COLO668 (cell line): ENCODE measurements around the gene DAAM1.

ENCODE experiments used
- DNase-seq: peaks from one replicate; lab custom pipeline; 2025; ENCODE audit not compliant: unreplicated experiment; lab: John Stamatoyannopoulos, UW

The DAAM1 gene

DNA sequence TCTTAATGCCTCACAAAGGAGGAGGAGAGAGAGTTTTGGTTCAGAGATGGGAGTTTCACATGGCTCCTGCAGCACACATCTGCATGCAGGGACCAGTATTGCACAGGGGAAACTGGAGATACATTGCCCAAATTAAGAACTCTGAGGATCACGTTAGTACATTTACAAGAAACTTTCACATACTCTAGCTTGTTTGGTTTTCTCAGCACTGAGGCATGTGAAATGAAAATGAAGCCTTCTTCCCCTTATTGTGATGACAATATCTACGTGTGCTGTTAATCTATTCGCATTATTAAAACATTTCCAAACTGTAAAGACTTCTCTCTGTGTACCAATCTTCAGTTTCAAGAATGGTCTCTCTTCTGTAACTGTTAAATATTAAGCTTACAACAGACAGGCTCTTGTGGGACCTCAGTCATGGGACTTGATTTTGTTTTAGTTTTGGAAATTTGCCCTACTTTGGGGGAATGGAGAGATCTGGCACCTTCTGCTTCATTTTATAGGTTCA, 124.7 kb downstream of the DAAM1 start:
- DNase-seq, result no peak

DNA sequence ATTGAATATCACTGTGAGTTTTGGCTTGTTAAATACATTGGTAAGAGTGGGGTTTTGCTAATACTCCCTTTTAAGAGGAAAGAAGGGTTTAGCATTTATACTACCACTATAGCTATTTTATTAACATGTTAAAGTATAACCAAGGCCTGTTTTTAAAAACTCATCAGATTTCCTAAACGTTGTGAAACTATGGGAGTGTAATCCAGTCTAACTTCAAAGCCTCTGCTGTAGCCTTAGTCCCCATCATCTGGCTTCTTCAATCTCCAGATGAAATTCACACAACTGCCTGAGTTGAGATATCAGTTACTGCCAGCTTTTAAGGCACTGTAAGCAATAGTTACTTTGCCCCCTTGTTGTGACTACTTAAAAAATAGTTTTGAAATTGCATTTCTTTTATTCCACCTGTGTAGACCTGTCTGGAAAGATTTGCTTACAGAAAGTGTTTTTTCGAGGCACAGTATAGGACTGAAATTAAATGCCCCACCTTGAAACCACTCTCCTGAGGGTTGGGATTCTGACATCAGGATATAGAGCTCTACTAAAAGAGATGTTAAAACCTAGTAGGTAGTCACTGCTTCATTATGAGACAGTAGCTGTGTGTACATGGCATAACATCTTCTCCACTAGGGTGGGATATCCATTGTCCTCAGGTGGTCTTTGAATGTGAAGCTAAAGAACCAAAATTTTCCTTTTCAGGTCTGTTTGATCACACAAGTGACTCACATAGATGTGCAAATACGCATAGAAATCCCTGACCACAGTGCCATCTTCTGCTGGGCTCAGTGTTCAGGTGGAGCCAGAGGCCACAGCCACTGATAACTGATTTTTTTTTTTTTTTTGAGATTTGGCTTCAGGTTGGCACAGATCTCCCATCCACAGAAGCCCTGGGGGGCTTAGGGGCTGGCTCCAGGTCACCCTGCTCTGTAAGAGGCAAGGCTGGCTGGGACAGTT, 125.5 kb downstream of the DAAM1 start:
- DNase-seq, result no peak

DNA sequence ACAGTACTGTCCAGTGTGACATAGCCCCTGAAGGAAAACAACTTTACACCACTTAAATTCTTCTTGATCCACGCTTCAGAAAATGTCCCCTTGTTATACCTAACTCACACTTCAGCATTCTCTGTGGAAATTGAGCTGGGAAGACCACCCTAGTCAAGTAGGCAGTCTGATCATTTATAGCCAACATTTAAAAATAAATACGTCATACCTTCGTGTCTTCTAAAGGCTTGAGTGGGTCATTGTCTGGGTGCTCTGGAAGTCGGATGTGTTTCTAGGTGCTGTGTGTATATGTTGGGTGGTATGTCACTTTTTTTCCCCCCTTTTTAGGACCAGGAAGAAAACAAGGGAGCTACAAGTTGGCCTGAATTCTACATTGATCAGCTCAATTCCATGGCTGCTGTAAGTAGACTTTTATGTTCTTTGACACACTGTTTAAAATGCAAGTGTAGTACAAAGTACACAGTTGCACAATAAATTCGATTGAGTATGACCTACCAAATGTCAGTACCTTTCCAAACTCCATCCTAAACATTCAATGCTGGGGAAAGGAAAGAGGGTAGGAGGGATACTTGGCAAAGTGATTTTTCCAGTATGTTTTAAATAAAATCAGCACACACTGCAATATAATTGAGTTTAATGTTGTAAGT, 126.6 kb downstream of the DAAM1 start:
- DNase-seq, result no peak

DNA sequence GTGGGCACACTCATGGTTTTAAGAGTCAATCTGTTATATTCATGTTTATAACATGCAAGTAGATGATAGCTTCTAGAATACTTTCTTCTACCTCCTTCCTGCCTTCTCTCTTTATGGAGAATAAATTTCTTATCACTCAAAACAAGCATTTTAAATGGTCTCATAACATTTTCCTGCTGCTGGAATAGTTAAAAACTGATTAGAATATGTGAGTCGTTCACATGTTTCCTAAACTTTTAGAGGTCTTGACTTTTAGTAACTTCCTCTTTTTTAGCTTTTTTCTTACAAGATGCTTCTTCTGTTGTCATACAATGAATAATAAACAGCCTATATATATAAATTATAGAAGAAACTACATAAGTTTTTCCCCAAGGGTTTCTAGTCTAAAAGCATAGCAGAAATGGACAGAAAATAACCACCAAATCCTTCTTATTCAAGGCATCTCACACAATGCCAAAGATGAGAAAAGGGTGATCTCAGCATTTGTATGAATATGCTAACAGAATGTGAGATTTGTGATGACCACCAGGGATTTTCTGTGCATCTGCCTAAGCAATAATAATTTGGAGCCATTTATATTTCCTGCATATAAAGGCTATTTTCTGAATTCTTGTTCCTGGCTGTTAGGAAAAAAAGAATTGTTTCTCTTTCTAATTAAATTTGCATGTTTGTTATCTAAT, 127.8 kb downstream of the DAAM1 start:
- DNase-seq, result no peak

DNA sequence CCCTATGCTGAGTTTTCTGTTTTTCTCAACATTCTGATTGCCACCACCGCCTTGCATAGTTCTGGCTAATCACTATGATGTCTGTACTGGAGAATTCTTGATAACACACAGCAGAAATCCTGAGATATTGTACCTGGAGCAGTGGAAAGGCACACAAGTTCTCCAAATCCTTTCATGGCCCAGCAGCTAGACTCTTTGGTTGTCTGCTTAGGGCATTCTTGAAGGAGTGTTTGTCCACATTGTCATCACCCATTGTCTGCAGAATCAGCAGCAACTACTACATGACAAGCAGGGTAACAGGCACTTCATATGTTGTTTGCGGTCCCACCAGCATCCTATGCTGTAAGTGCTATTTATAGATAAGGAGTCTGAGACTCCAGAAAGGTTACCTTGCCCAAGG, 128.9 kb downstream of the DAAM1 start:
- no peak for DNase-seq

DNA sequence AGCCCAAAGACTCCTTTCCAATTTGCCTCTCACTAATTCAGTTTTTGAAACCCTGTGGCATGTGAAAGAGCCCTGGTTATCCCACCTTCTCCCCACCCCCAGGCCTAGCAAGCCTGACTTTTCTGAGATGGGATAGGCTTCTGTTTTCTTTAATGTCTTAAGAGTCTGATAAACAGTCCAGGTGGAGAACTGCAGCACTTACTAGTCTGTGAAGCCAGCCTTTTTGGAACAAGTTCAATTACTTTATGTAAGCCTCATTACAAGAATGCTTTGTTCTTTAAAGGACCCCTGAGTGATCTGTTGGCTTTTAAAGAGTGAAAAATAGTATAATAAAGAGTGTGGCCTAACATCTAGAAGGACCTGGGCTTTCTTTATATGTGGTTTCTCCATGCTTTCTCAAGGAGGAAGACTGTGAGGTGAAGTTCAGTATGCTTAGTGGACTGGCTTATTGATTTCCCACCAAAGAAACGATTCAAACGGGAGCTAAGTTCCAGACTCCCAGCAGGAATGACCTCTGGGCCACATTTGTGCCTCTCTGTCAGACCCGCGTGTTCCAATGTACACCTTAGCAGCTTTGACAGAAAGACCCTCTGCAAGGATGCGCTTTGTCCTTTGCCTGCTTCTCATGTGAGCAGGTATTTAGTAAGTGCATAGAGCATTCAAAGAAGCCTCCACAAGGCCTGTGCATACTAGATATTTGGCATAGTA, 129.5 kb downstream of the DAAM1 start:
- no peak for DNase-seq

DNA sequence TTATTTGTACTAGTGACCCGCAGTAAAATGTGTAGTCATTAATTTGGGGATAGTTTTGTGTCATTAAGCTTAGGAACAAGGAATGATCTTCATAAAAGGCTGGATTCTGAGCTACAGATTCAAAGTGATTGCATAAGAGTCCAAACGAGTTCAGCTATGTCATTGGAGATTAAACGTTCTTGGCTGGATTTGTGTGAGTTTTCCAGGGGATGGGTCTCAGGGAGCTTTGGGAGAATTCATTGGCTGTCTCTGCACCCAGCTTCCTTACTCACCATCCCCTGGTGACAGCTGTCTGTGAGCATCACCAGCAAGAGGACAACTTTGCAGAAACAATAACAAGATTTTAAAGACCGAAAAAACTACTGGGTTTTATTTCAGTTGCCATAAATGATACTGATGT, 130.4 kb downstream of the DAAM1 start:
- no peak for DNase-seq

DNA sequence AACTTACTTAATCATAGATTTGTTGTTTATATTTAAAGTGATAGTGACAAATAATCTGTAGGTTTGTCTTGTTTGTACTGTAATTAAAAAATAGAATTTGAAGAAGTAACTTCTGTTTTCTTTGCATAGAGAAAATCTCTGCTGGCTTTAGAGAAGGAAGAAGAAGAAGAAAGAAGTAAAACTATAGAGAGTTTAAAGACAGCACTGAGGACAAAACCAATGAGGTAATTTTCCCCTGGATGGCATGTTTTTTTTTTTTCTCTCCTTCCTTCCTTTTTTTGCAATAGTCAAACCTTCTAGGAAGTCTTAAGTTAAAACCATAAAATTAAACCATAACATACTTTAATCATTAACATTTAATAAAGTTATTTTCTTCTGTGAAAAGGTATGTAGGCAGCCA, 131.9 kb downstream of the DAAM1 start:
- no peak for DNase-seq

DNA sequence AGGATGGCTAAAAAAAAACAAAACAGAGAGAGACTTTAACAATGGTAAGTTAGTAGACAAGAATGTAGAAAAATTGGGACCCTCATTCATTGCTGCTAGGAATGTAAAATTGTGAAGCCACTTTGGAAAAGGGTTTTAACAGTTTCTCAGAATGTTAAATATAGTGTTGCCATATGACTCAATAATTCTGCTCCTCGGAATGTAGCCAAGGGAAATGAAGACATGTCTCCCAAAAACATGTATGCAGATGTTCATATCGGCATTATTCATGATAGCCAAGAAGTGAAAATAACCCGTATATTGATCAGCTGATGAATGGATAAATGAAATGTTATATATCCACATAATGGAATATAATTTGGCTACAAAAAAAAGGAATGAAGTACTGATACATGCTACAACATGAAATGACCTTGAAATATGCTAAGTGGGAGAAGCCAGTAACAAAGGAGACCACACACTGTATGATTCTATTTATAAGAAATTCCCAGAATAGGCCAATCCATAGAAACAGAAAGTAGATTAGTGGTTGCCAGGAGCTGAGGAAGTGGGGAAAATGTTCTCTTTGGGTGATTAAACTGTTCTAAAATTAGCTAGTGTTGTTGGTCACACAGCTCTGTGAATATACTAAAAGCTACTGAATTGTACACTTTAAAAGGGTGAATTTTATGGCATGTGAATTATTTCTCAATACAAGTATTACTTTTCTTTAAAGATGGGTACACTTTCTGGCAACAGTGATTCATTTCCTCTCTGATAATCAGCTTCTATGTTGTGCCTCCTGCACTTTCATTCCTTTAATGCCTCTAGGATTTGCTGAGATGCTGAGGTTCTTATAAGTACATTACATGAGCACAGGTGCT, 132.5 kb downstream of the DAAM1 start:
- no peak for DNase-seq

DNA sequence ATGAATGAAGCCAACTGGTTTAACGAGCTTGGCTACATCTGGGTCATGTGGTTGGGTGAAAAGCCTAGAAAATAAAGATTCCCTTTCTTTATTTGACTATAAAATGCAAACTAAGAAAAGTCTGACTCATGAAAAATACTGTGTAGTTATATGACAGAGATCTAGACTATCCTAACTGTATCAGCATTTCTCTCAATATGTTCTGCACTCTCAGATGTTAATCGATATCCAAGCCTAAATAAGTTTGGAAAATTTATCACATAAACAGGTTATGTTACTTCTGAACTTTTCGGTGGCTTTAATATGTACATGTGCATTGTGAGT, 133.1 kb downstream of the DAAM1 start:
- no peak for DNase-seq

DNA sequence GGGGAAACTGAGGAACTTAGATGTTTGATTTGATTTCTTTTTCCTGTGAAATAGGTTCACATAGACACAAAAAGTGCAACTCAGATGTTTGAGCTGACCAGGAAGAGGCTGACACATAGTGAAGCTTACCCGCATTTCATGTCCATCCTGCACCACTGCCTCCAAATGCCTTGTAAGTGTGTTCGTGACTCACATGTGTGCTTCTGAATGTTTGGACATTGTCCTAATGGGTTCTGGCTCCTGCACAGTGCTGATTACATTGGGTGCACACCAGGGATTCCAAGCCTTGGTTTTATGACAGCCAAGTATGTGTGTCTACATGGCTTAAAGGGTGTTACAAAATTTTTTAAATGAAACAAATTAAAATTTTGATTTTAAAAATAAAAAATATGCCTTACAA, 137.4 kb downstream of the DAAM1 start:
- no peak for DNase-seq

DNA sequence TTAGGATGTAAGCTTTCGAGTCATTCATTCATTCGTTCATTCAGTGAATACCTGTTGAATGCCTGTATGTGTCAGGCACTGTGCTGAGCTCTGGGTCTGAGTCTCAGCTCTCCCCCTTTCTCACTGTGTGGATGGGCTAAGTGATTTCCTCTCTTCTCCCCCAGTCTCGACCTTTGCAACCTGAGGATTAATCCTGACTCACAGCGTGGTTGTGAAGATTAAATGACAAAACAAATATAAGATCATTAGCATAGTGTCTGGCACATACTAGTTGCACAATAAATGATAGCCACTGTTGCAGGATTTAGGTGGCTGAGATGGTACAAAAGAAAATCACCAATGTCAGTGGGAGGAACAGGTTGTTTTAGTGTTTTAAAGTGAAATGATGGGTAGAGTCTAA, 140.0 kb downstream of the DAAM1 start:
- DNase-seq, result no peak

DNA sequence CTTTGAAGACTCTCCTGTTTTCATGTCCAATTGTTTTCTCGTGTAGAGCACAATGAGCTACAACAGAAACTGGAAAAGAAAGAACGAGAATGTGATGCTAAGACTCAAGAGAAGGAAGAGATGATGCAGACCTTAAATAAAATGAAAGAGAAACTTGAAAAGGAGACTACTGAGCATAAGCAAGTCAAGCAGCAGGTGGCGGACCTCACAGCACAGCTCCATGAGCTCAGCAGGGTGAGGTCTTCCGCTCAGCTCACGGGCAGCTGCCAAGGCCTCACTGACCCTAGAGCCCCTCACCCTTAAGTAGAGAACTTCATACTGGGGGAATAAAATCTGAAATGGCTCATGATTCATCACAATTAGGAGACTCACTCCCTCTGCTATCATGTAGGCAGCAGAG, 142.0 kb downstream of the DAAM1 start:
- no peak for DNase-seq

DNA sequence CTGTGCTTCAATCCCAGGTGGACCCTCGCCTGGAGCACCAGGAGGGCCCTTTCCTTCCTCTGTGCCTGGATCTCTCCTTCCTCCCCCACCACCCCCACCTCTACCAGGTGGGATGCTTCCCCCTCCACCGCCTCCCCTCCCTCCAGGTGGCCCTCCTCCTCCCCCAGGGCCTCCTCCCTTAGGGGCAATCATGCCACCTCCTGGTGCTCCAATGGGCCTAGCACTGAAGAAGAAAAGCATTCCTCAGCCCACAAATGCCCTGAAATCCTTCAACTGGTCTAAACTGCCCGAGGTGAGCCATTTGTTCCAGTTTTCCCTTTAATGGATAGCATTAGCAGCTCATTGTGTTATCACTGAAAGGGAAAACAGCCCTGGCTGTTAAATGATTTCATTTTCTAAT, 142.8 kb downstream of the DAAM1 start:
- no peak for DNase-seq

DNA sequence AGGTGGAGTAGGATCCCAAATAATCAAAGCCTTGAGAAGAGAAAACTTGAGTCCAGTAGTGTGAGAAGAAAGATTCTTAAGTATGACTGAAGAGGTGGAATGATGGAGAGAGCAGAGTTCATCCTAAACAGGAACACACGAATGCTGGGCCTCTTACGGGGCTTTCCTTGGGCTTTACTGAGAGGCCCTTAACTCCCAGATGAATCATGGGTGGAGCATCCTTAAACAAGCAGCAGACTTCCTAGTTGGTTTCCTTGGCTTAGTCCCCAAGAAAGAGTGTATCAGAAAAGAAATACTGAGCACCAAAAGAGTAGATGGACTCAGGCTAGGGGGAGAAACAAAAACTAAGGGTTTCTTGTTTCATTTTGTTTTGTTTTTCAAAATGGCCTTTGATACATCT, 144.3 kb downstream of the DAAM1 start:
- no peak for DNase-seq

DNA sequence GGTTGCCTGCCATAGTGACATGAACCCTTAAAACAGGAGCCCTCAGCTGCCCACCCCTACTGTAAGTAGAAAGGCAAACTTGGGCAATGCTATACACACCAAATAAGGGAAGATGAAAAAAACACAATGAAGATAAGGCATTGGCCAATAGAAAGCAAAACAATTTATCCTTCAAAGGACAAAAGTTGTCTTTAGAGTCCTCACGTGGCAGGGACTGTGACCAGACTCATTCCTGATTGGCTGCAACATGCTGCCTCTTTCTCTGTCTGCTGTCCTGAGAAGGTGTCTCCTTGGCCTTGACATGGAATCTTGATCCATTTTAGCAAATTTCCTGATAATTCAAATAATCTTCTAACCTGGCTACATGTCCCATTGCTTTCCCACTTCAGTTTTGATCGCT, 144.8 kb downstream of the DAAM1 start:
- no peak for DNase-seq

DNA sequence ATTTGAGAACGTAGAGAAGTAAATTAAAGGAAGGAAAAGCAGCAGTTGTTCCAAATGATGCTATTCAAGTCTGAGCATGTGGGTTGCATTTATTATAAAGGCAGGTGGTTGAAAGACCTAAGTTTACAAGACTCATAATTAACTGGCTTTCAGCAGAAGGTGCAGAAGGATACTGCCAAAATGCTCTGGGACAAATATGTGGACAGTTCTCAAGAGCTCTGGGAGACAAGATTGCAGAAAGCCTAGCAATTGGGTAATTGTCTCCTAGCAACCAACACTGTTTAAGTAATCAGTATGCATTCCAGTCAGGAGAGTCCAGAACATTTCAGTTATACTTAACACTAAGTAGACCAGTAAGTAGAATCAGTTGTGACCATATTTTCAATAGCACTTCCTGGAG, 145.2 kb downstream of the DAAM1 start:
- no peak for DNase-seq

DNA sequence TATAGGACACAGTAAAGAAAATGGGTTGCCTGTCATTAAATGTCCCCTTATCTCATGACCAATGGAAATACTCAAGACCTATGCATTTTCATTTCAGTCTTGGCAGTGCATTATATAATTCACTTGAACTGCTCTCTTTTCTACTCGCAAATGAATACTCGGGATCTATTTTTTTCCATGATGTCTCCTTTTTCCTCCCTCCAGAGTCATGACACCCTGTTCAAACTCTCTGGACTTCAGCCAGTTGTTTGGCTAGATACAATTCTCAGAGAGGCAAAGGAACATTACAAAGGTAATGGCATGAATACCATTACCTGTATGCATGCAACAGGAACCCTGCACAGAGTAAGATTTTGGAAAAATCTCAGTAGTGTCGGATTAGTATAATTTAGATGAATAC, 145.8 kb downstream of the DAAM1 start:
- no peak for DNase-seq

DNA sequence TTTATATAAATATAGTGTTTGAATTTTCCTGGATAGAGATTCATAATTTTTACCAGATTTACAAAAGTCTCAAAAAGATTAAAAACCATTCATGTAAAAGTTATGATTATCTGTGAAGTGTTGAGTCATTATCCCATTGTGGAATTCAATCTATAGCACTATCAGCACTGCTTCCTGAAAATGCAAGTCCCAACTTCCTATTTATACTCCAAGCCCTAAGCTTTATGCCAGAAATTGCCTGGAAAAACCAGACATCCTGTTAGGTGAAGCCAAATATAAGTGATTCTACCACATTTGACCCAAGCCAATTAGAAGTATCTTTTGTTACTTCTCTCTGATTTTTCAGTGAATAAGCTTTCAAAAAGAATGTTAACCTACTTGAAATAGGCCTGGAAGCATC, 147.6 kb downstream of the DAAM1 start:
- no peak for DNase-seq

DNA sequence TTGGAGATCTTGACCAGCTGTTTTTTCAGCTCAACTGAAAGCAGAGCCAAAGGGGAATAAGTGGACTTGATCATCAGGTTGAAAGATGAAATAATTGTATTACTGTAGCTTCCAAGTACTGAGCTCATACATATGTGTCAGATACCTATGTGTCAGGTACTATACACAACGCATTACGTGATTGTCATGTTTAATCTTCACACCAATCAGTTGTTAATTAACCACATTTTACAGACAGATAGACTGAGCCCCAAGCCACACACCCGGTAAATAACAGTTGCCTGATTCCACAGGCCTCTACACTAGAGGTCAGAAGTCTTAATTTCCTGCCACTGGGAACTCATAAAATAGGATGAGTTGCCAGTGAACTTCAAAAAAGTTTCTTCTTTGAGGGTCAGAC, 148.2 kb downstream of the DAAM1 start:
- DNase-seq, result no peak
